Thoracic aorta (tissue), 2 donors: ENCODE data around the gene ERO1B. TPM values are rescaled to one million over a fixed set of nuclear protein-coding genes. Genes with fewer than 3 reads are reported as not detected.
"Not testable (repeated sequence)": the region's sequence is repeated elsewhere in the genome, so short reads cannot be mapped to it uniquely, and the experiment has no call there.

Source experiments
- ATAC-seq: fragments of 150-250 bp; one replicate; pipeline ENCODE4 v1.8.0; 2017; ENCODE audit warnings: low read depth; ENCODE audit not compliant: insufficient number of reproducible peaks, low FRiP score
- DNase-seq: peaks from one replicate; pipeline ENCODE4 v3.0.0-alpha.2; 2020; ENCODE audit warnings: low spot score
- H3K27ac ChIP-seq, 2 donors: fragments of 200-600 bp; sonication (generic); 1 replicate in 1 of 2; 2 replicates in 1 of 2; pipeline ENCODE4 v1.5.1; 2016; ENCODE audit warnings: mild to moderate bottlenecking in 2 of 2, moderate library complexity in 2 of 2
- H3K27me3 ChIP-seq: fragments of 200-600 bp; sonication (generic); replicated peaks from 2 replicates; pipeline ENCODE4 v1.6.0; 2016; ENCODE audit warnings: mild to moderate bottlenecking; ENCODE audit not compliant: insufficient read depth
- H3K36me3 ChIP-seq: fragments of 200-600 bp; sonication (generic); one replicate; pipeline ENCODE4 v1.5.1; 2016
- H3K4me1 ChIP-seq, 2 donors: fragments of 200-600 bp; sonication (generic); 1 replicate in 1 of 2; 2 replicates in 1 of 2; pipeline versions ENCODE4 v1.5.1 to v1.6.0; 2016; ENCODE audit warnings: low read depth in 2 of 2, mild to moderate bottlenecking in 1 of 2; ENCODE audit not compliant: control insufficient read depth in 1 of 2
- H3K4me3 ChIP-seq: fragments of 200-600 bp; sonication (generic); 2 replicates; pipeline ENCODE4 v1.5.1; 2016; ENCODE audit warnings: mild to moderate bottlenecking
- H3K9me3 ChIP-seq: fragments of 200-600 bp; sonication (generic); 2 replicates; pipeline ENCODE4 v1.5.1; 2016
- total RNA-seq, 2 donors: library from RNA; depleted of rRNA; stranded (reverse); fragments of >200 nt; gene quantifications; one replicate each; pipeline versions ENCODE4 v1.1.0 to v1.2.3, GENCODE V29; 2016
- TF ChIP-seq, protein P1 (sequence below): fragments of 200-600 bp; sonication (generic); IDR thresholded peaks from one replicate; pipeline ENCODE4 v1.5.1; 2019; ENCODE audit warnings: antibody characterized with exemption

ERO1B gene
- total RNA-seq, 2 donors from 2014 or later, result 20.8 to 33.3 TPM

DNA sequence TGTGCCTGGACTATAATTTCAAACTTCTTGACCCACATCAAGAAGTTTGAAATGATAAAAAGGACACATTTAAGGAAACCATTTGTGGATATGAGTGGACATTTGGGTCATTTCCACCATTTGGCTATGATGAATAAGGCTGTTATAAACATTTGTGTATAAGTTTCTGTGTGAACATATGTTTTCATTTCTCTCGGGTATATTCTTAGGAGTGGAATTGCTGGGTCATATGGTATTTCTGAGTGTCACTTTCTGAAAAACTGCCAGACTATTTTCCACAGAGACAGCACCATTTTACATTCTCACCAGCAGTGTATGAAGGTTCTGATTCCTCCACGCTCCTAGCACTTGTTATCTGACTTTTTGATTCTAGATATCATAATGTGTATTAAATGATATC, 88.6 kb downstream of the ERO1B start:
- ATAC-seq, result no peak
- Histone ChIP-seq H3K27me3 (no peaks in the 10 kb centered on the region), H3K27ac (no peak overlapping the region), H3K36me3 (peaks cover 21% of the 10 kb centered on the region), H3K4me3 (no peak overlapping the region), H3K9me3 (peaks cover 7% of the 10 kb centered on the region), H3K4me1 (no peaks in the 10 kb centered on the region)
- TF ChIP-seq, protein P1, sequence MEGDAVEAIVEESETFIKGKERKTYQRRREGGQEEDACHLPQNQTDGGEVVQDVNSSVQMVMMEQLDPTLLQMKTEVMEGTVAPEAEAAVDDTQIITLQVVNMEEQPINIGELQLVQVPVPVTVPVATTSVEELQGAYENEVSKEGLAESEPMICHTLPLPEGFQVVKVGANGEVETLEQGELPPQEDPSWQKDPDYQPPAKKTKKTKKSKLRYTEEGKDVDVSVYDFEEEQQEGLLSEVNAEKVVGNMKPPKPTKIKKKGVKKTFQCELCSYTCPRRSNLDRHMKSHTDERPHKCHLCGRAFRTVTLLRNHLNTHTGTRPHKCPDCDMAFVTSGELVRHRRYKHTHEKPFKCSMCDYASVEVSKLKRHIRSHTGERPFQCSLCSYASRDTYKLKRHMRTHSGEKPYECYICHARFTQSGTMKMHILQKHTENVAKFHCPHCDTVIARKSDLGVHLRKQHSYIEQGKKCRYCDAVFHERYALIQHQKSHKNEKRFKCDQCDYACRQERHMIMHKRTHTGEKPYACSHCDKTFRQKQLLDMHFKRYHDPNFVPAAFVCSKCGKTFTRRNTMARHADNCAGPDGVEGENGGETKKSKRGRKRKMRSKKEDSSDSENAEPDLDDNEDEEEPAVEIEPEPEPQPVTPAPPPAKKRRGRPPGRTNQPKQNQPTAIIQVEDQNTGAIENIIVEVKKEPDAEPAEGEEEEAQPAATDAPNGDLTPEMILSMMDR, result no peak
- no peak for DNase-seq

DNA sequence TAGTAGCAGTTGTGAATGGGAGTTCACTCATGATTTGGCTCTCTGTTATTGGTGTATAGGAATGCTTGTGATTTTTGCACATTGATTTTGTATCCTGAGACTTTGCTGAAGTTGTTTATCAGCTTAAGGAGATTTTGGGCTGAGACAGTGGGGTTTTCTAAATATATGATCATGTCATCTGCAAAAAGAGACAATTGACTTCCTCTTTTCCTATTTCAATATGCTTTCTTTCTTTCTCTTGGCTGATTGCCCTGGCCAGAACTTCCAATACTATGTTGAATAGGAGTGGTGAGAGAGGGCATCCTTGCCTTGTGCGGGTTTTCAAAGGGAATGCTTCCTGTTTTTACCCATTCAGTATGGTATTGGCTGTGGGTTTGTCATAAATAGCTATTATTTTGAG, 93.7 kb downstream of the ERO1B start:
- ATAC-seq, H3K4me3 ChIP-seq, H3K27me3 ChIP-seq, DNase-seq, H3K4me1 ChIP-seq, H3K9me3 ChIP-seq, H3K27ac ChIP-seq: not testable (repeated sequence)
- H3K36me3 ChIP-seq, result peaks cover 15% of the 10 kb centered on the region

DNA sequence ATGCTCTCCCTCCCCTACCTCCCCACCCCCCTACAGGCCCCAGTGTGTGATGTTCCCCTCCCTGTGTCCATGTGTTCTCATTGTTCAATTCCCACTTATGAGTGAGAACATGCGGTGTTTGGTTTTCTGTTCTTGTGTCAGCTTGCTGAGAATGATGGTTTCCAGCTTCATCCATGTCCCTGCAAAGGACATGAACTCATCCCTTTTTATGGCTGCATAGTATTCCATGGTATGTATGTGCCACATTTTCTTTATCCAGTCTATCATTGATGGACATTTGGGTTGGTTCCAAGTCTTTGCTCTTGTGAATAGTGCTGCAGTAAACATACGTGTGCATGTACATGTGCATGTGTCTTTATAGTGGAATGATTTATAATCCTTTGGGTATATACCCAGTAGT, 95.3 kb downstream of the ERO1B start:
- not testable (repeated sequence) for H3K27ac ChIP-seq, H3K9me3 ChIP-seq, H3K4me1 ChIP-seq, ATAC-seq, H3K4me3 ChIP-seq, DNase-seq, H3K27me3 ChIP-seq
- H3K36me3 ChIP-seq, result peaks cover 15% of the 10 kb centered on the region

DNA sequence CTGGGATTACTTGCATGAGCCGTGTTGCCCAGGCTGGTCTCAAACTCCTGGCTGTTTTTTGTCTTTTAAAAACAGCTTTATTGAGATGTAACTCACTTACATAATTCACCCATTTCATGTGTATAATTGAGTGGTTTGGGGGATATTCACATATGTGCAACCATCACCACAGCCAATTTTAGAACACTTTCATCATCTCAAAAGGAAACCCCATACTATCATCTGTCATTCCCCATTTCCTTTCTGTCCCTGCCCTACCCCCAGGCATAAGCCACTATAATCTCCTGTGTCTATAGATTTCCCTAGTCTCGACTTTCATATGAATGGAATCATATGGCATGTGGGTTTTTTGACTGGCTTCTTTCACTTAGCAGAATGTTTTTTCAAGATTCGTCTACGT, 96.1 kb downstream of the ERO1B start:
- Histone ChIP-seq H3K4me1 (no peaks in the 10 kb centered on the region), H3K27me3 (no peaks in the 10 kb centered on the region), H3K36me3 (peaks cover 9% of the 10 kb centered on the region), H3K9me3 (no peaks in the 10 kb centered on the region), H3K4me3 (no peak overlapping the region), H3K27ac (no peak overlapping the region)
- no peak for DNase-seq
- no peak for ATAC-seq
- TF ChIP-seq, protein P1, result no peak

DNA sequence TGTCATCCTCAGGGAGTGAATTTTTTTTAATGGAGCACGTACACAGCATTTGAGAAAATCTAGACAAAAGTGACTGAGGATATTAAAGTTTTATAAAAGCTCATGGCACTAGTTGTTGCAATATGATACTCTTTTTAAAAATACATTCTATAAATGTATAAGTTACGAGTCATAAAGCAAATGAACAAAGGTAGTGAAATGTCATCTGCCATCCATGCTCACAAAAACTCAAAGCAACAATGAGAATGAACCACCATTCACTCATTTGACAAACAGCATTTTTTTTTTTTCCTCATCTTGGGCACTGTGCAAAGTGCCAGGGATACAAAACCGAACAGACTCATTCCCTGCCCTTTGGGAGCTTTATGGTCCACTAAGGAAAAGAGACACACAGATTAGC, 100.7 kb downstream of the ERO1B start:
- H3K9me3 ChIP-seq, result no peaks in the 10 kb centered on the region
- no peak for DNase-seq
- no peaks in the 10 kb centered on the region for H3K4me1 ChIP-seq
- peaks cover 10% of the 10 kb centered on the region for H3K36me3 ChIP-seq
- H3K4me3 ChIP-seq, result no peak overlapping the region
- TF ChIP-seq, protein P1, result no peak
- H3K27ac ChIP-seq, result no peak overlapping the region
- H3K27me3 ChIP-seq, result no peaks in the 10 kb centered on the region
- ATAC-seq, result no peak

- ATAC-seq (no peak), DNase-seq (no peak)
- Histone ChIP-seq H3K36me3 (peaks cover 10% of the 10 kb centered on the region), H3K4me3 (no peak overlapping the region), H3K27me3 (no peaks in the 10 kb centered on the region), H3K9me3 (no peaks in the 10 kb centered on the region), H3K27ac (no peak overlapping the region), H3K4me1 (no peaks in the 10 kb centered on the region)
- TF ChIP-seq, protein P1, result no peak
Measured at GRCh38 chr1:236179634-236180033, 102.1 kb downstream of the ERO1B start.
